Endothelial cell of umbilical vein (primary cell): ENCODE measurements around the gene RGS2. TPM values are rescaled to one million over a fixed set of nuclear protein-coding genes. Genes with fewer than 3 reads are reported as not detected.

ENCODE experiments used
- BruUV-seq: library from RNA; stranded (reverse); fragments of 400-500 nt; replicated peaks from 2 replicates; lab custom pipeline; 2021; lab: Mats Ljungman, UMichigan
- CTCF ChIA-PET: fragments of 300-600, 350-600 bp; sonication (Branson Sonifier 250); formaldehyde crosslinking; loops from one replicate; lab custom pipeline; 2021; ENCODE audit warnings: antibody characterized with exemption, inconsistent platforms; lab: Charles Lee
- POLR2A ChIA-PET: fragments of 300-600, 350-600 bp; sonication (Branson Sonifier 250); formaldehyde crosslinking; loops from one replicate; lab custom pipeline; 2021; ENCODE audit warnings: antibody characterized with exemption, inconsistent platforms; lab: Charles Lee
- DNase-seq: peaks from one replicate; pipeline ENCODE4 v3.0.0-alpha.2; 2011; ENCODE audit warnings: low read depth, low spot score
- FAIRE-seq: peaks from 2 replicates; lab custom pipeline; 2011; peaks lifted over from hg19 to GRCh38; lab: Jason Lieb, UNC
- H2AFZ ChIP-seq: 2 replicates; pipeline ENCODE4 v1.6.0; 2012; ENCODE audit warnings: low read depth, low read length, control low read depth, inconsistent platforms
- H3K27ac ChIP-seq: 2 replicates; pipeline ENCODE4 v1.5.1; 2011; ENCODE audit warnings: low read depth, mild to moderate bottlenecking, control low read depth, low read length, moderate library complexity; ENCODE audit not compliant: insufficient read depth
- H3K27me3 ChIP-seq, 2 experiments: 2 replicates each; pipeline versions ENCODE4 v1.6.0 to v1.6.1; 2011; ENCODE audit warnings: low read length in 2 of 2, mixed read lengths in 1 of 2; ENCODE audit not compliant: control insufficient read depth in 2 of 2, insufficient read depth in 2 of 2
- H3K36me3 ChIP-seq, 2 experiments: 2 replicates in 1 of 2; 3 replicates in 1 of 2; pipeline ENCODE4 v1.5.1; 2011; ENCODE audit warnings: low read length in 2 of 2, mild to moderate bottlenecking in 1 of 2, moderate library complexity in 1 of 2; ENCODE audit not compliant: control insufficient read depth in 2 of 2, insufficient read depth in 2 of 2; ENCODE audit errors: extremely low read depth in 1 of 2
- H3K4me1 ChIP-seq: 3 replicates; pipeline ENCODE4 v1.5.1; 2011; ENCODE audit warnings: mild to moderate bottlenecking, low read length; ENCODE audit not compliant: control insufficient read depth, insufficient read depth; ENCODE audit errors: extremely low read depth
- H3K4me2 ChIP-seq: 2 replicates; pipeline ENCODE4 v1.6.1; 2011; ENCODE audit warnings: low read length, control low read depth, mixed read lengths; ENCODE audit not compliant: insufficient read depth
- H3K4me3 ChIP-seq, 3 experiments: fragments of 200-600 bp in 1 of 3; sonication (generic), shearing (Covaris generic) in 1 of 3; replicated peaks in 1 of 3; 2 replicates each; pipeline ENCODE4 v1.5.1; 2011 to 2016; ENCODE audit warnings: control low read depth in 3 of 3, low read length in 3 of 3, mild to moderate bottlenecking in 2 of 3, inconsistent platforms in 1 of 3, low read depth in 1 of 3, moderate library complexity in 1 of 3; ENCODE audit not compliant: insufficient read depth in 1 of 3
- H3K79me2 ChIP-seq: 2 replicates; pipeline ENCODE4 v1.6.0; 2012; ENCODE audit warnings: low read length, inconsistent platforms; ENCODE audit not compliant: control insufficient read depth, insufficient read depth
- H3K9ac ChIP-seq: replicated peaks from 2 replicates; pipeline ENCODE3; 2011; ENCODE audit warnings: low read length, control low read depth; ENCODE audit not compliant: insufficient read depth; ENCODE audit errors: extremely low read depth
- H3K9me1 ChIP-seq: replicated peaks from 3 replicates; pipeline ENCODE4 v1.6.0; 2011; ENCODE audit warnings: mild to moderate bottlenecking, low read length; ENCODE audit not compliant: control insufficient read depth, insufficient read depth; ENCODE audit errors: extremely low read depth
- H3K9me3 ChIP-seq: replicated peaks from 2 replicates; pipeline ENCODE4 v1.5.1; 2012; ENCODE audit warnings: low read length, inconsistent platforms; ENCODE audit not compliant: control insufficient read depth, insufficient read depth
- H4K20me1 ChIP-seq: replicated peaks from 2 replicates; pipeline ENCODE3; 2011; ENCODE audit warnings: mild to moderate bottlenecking, low read length; ENCODE audit not compliant: control insufficient read depth, insufficient read depth; ENCODE audit errors: extremely low read depth
- EZH2 ChIP-seq: IDR thresholded peaks from 2 replicates; pipeline ENCODE4 v1.6.1; 2012; ENCODE audit warnings: borderline replicate concordance, low read depth, mild to moderate bottlenecking, moderate library complexity, low read length, inconsistent platforms; ENCODE audit not compliant: severe bottlenecking
- dilution Hi-C: fragments of 300-500 bp; cut with MboI; formaldehyde crosslinking; loops from one replicate; pipeline ENCODE4 v1.15.0; 2019; ENCODE audit warnings: low sequenced_read_pairs; ENCODE audit not compliant: extremely low pct_ligation_motif_present
- intact Hi-C: fragments of 100-400 bp; cut with micrococcal nuclease; formaldehyde crosslinking; loops from one replicate; pipeline ENCODE4 v1.10.0; 2022
- polyA plus RNA-seq, 4 experiments: library from polyadenylated mRNA; depleted of rRNA in 3 of 4; stranded (reverse) in 3 of 4; unstranded in 1 of 4; fragments of >200 nt; gene quantifications; 2 replicates each; pipeline versions ENCODE4 v1.2.1 to v1.2.3, GENCODE V29; 2011 to 2012; ENCODE audit warnings: missing spikeins in 1 of 4
- total RNA-seq: library from RNA; stranded (reverse); gene quantifications from 2 replicates; pipeline ENCODE4 v1.2.3, GENCODE V29; 2021
- TF ChIP-seq, protein P1 (sequence below), 2 donors: IDR thresholded peaks; 1 replicate in 1 of 2; 2 replicates in 1 of 2; pipeline ENCODE4 v1.5.1; 2011; ENCODE audit warnings: low read length in 2 of 2, mild to moderate bottlenecking in 2 of 2, moderate library complexity in 2 of 2, control low read depth in 1 of 2, inconsistent platforms in 1 of 2, low read depth in 1 of 2; ENCODE audit not compliant: insufficient read depth in 1 of 2; ENCODE audit errors: extremely low read depth in 1 of 2

The RGS2 gene
- total and polyA plus RNA-seq, 2 donors (not counting 3 experiments of a cell fraction or from before 2014, with no cell fraction given), result 6.1 to 9.1 TPM

- FAIRE-seq, result no peak
- POLR2A ChIA-PET, result interaction anchor here (0.7 to 2.9 kb wide), 7 partner anchors 159 to 355 kb away, joined by 3 to 10 read pairs (median 3); partner anchors contain the start of gene GLRX2
- TF ChIP-seq EZH2, result no peak
- TF ChIP-seq, protein P1, sequence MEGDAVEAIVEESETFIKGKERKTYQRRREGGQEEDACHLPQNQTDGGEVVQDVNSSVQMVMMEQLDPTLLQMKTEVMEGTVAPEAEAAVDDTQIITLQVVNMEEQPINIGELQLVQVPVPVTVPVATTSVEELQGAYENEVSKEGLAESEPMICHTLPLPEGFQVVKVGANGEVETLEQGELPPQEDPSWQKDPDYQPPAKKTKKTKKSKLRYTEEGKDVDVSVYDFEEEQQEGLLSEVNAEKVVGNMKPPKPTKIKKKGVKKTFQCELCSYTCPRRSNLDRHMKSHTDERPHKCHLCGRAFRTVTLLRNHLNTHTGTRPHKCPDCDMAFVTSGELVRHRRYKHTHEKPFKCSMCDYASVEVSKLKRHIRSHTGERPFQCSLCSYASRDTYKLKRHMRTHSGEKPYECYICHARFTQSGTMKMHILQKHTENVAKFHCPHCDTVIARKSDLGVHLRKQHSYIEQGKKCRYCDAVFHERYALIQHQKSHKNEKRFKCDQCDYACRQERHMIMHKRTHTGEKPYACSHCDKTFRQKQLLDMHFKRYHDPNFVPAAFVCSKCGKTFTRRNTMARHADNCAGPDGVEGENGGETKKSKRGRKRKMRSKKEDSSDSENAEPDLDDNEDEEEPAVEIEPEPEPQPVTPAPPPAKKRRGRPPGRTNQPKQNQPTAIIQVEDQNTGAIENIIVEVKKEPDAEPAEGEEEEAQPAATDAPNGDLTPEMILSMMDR (IDR thresholded peaks at IDR 0.05; ENCODE audit: extremely low read depth in 1 of 2, insufficient read depth in 1 of 2, low read depth in 1 of 2, low read length in 2 of 2), result no peak
Measured at GRCh38 chr1:192808163-192808517, 699 bp upstream of the RGS2 start.

More at GRCh38 chr1:192808163-192808517, 699 bp upstream of the RGS2 start:
- H4K20me1 ChIP-seq, result no peaks in the 10 kb centered on the region
- H3K9ac ChIP-seq, result peak overlapping the region; percentile 87
- intact Hi-C loops, result loop anchor here (1.0 to 5.0 kb wide), 9 partner anchors 18 to 374 kb away; partner anchors contain the start of genes CDC73, RO60 and UCHL5
- H3K79me2 ChIP-seq, result peaks cover 15% of the 10 kb centered on the region
- BruUV-seq, result TSS peak; percentile 81
- dilution Hi-C loops, result loop anchor here (25.0 kb wide), 2 partner anchors 204 to 321 kb away; no protein-coding TSS in a partner anchor
- H2AFZ ChIP-seq, result peak overlapping the region; percentile 15
- CTCF ChIA-PET, result interaction anchor here (0.6 to 14.8 kb wide), 28 partner anchors 11 to 335 kb away, joined by 3 to 550 read pairs (median 5); partner anchors contain the start of genes CDC73, RO60 and UCHL5
- H3K4me3 ChIP-seq, result peak overlapping the region in 2 of 3 experiments; percentile 35 to 71
- H3K9me1 ChIP-seq, result no peaks in the 10 kb centered on the region
- H3K27ac ChIP-seq, result peak overlapping the region; percentile 97
- no peaks in the 10 kb centered on the region for H3K9me3 ChIP-seq
- no peak for DNase-seq
- no peaks in the 10 kb centered on the region for H3K27me3 ChIP-seq
- peaks cover 38% of the 10 kb centered on the region for H3K4me1 ChIP-seq
- H3K4me2 ChIP-seq, result peak overlapping the region; percentile 99
- H3K36me3 ChIP-seq, result peaks cover 0 to 2% of the 10 kb centered on the region in 2 experiments
